Natural killer cell (primary cell): Measurements from ENCODE around the gene GRID1. TPM values are rescaled to one million over a fixed set of nuclear protein-coding genes. Genes with fewer than 3 reads are reported as not detected.

Experiments
- ATAC-seq, 3 donors: fragments of 150-1000 bp in 2 of 3; fragments of 200-7000 bp in 1 of 3; cut with Tn5 transposase; 1 replicate in 1 of 3; 2 replicates in 2 of 3; pipeline ENCODE4 v1.10.0; 2021; ENCODE audit warnings: mild to moderate bottlenecking in 2 of 3, moderate library complexity in 2 of 3
- DNase-seq, 2 donors: peaks; one replicate each; pipeline versions ENCODE4 v3.0.0 to v3.0.0-alpha.2; 2013 to 2021; ENCODE audit warnings: mixed read lengths in 1 of 2
- H3K27ac ChIP-seq: one replicate; pipeline ENCODE4 v1.5.1; 2013; ENCODE audit warnings: mild to moderate bottlenecking, low read length
- H3K27me3 ChIP-seq: one replicate; pipeline ENCODE4 v1.6.1; 2013; ENCODE audit warnings: low read length; ENCODE audit not compliant: control insufficient read depth, insufficient read depth
- H3K36me3 ChIP-seq: one replicate; pipeline ENCODE4 v1.6.1; 2013; ENCODE audit warnings: low read length; ENCODE audit not compliant: control insufficient read depth, insufficient read depth
- H3K4me1 ChIP-seq: one replicate; pipeline ENCODE4 v1.6.1; 2013; ENCODE audit warnings: low read length; ENCODE audit not compliant: control insufficient read depth, insufficient read depth
- H3K4me3 ChIP-seq: one replicate; pipeline ENCODE4 v1.5.1; 2013; ENCODE audit warnings: low read length
- H3K9me3 ChIP-seq: one replicate; pipeline ENCODE4 v1.6.1; 2013; ENCODE audit warnings: low read length; ENCODE audit not compliant: control insufficient read depth, insufficient read depth
- H3K27ac Mint-ChIP-seq, 2 donors: one replicate each; pipeline ENCODE4 v1.8.0; 2022; ENCODE audit warnings: mild to moderate bottlenecking in 2 of 2, mixed read lengths in 2 of 2, moderate library complexity in 1 of 2
- H3K27me3 Mint-ChIP-seq, 2 donors: one replicate each; pipeline ENCODE4 v1.8.0; 2022; ENCODE audit warnings: low read depth in 2 of 2, mixed read lengths in 2 of 2
- H3K36me3 Mint-ChIP-seq: one replicate; pipeline ENCODE4 v1.8.0; 2022; ENCODE audit warnings: mixed read lengths
- H3K4me1 Mint-ChIP-seq, 2 donors: one replicate each; pipeline ENCODE4 v1.8.0; 2022; ENCODE audit warnings: mixed read lengths in 2 of 2
- H3K4me3 Mint-ChIP-seq: one replicate; pipeline ENCODE4 v1.8.0; 2022; ENCODE audit warnings: mild to moderate bottlenecking, moderate library complexity, mixed read lengths
- H3K9me3 Mint-ChIP-seq, 2 donors: one replicate each; pipeline ENCODE4 v1.8.0; 2022; ENCODE audit warnings: mixed read lengths in 2 of 2
- WGBS: methylation state at CpG from one replicate; pipeline ENCODE4 v1.1.7; 2013; ENCODE audit warnings: missing lambda C conversion rate; ENCODE audit not compliant: insufficient coverage; 5-methylcytosine and 5-hydroxymethylcytosine counted together
- intact Hi-C: fragments of 100-400 bp; cut with micrococcal nuclease; formaldehyde crosslinking; loops from one replicate; pipeline ENCODE4 v1.14.2; 2022
- total RNA-seq, 4 donors: library from RNA; stranded (reverse); fragments of 120-200 nt in 1 of 4; gene quantifications; one replicate each; pipeline versions ENCODE4 v1.2.3 to v1.2.4, GENCODE V29; 2013 to 2022
- TF ChIP-seq, protein P1 (sequence below): fragments of 200-600 bp; IDR thresholded peaks from one replicate; pipeline ENCODE4 v1.8.0; 2022; ENCODE audit warnings: antibody characterized with exemption

The GRID1 gene
- total RNA-seq, 3 donors from 2014 or later (not counting 1 experiment from before 2014, with no cell fraction given) = not detected

DNA sequence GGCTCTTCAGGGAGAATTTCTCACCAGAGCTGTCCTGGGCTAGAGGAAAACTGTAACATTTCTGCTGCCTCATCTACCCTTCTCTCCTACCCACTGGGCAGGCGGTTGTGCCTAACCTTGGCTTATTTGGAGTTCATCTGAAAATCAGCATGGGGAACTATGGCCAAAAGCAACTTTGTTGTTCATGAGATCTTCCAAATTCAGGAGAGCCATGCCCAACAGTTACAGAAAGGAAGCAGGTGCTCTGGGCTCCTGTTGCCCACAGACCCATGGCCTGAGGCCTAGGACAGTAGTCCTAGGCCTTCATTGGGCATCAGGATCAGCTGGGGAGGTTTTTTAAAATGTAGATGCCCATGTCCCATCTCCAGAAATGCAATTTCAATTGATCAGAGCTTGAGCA, 85.2 kb downstream of the GRID1 start:
- 93% methylated on average over 1 of the region's 1 CpG for WGBS
- Mint-ChIP-seq H3K4me1 (no peaks in the 10 kb centered on the region), H3K9me3 (no peaks in the 10 kb centered on the region), H3K36me3 (no peaks in the 10 kb centered on the region), H3K4me3 (no peak overlapping the region), H3K27ac (no peak overlapping the region), H3K27me3 (no peaks in the 10 kb centered on the region)
- Histone ChIP-seq H3K27ac (no peak overlapping the region), H3K4me3 (no peak overlapping the region), H3K36me3 (no peaks in the 10 kb centered on the region), H3K27me3 (no peaks in the 10 kb centered on the region), H3K9me3 (no peaks in the 10 kb centered on the region), H3K4me1 (no peaks in the 10 kb centered on the region)
- intact Hi-C loops = no loop called here
- TF ChIP-seq, protein P1, sequence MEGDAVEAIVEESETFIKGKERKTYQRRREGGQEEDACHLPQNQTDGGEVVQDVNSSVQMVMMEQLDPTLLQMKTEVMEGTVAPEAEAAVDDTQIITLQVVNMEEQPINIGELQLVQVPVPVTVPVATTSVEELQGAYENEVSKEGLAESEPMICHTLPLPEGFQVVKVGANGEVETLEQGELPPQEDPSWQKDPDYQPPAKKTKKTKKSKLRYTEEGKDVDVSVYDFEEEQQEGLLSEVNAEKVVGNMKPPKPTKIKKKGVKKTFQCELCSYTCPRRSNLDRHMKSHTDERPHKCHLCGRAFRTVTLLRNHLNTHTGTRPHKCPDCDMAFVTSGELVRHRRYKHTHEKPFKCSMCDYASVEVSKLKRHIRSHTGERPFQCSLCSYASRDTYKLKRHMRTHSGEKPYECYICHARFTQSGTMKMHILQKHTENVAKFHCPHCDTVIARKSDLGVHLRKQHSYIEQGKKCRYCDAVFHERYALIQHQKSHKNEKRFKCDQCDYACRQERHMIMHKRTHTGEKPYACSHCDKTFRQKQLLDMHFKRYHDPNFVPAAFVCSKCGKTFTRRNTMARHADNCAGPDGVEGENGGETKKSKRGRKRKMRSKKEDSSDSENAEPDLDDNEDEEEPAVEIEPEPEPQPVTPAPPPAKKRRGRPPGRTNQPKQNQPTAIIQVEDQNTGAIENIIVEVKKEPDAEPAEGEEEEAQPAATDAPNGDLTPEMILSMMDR = no peak
- DNase-seq (no peak), ATAC-seq (no peak)

- TF ChIP-seq, protein P1 = no peak
- intact Hi-C loops = no loop called here
- H3K27me3 Mint-ChIP-seq = peaks cover under 1 to 2% of the 10 kb centered on the region in 2 donors
- 57% methylated on average over 2 of the region's 2 CpGs for WGBS
- H3K4me1 Mint-ChIP-seq = no peaks in the 10 kb centered on the region
- no peak for DNase-seq
- H3K4me3 Mint-ChIP-seq = no peak overlapping the region
- no peaks in the 10 kb centered on the region for H3K36me3 Mint-ChIP-seq
- H3K36me3 ChIP-seq = no peaks in the 10 kb centered on the region
- H3K27me3 ChIP-seq = no peaks in the 10 kb centered on the region
- no peak overlapping the region for H3K4me3 ChIP-seq
- no peak for ATAC-seq
- H3K9me3 Mint-ChIP-seq = peaks cover 2 to 3% of the 10 kb centered on the region in 2 donors
- H3K4me1 ChIP-seq = no peaks in the 10 kb centered on the region
- no peaks in the 10 kb centered on the region for H3K9me3 ChIP-seq
- H3K27ac Mint-ChIP-seq = no peak overlapping the region
- no peak overlapping the region for H3K27ac ChIP-seq
Measured at GRCh38 chr10:86269332-86269731, 97.3 kb downstream of the GRID1 start.

DNA sequence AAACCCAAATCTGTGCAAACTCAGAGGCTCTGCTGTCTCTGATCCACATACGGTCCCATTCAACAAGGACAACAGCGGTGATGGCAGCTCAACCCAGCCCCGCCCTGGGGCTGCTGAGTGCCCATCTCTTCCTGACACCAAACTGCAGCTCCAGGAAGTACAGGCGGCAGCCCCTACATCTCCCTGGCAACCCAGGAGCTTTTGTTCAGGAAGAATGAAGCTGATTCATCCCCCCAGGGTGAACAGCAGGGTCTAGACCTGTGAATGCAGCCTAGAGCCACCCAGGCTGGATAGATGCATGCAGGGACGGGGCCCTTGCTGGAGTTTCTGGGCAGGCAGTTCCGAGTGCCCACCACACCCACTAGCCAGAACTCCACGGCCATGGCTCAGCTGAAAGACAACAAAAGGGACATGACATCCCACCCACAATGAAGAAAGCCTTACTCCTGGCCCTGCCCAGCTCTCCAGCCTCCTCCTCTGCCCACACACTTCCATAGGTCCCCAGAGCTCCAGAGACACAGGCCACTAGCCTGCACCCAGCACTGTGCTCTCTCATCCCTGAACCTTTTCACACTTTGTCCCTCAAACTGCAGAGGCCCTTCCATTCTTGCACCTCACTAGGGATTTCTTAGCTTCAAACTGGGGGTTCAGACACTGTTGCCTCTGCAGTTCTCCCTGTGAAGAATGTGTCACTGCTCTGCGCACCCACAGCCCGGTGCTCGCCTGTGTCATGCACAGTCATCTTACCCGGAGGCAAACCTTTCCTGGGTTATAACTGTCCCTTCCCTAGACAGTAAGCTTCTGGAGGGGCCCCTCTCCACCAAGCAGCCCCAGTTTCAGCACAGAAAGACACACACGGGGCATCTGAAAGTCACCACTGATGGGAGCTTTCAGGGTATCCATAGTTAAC, 99.1 kb downstream of the GRID1 start:
- Histone ChIP-seq H3K27ac (no peak overlapping the region), H3K4me3 (no peak overlapping the region), H3K9me3 (no peaks in the 10 kb centered on the region), H3K36me3 (no peaks in the 10 kb centered on the region), H3K27me3 (no peaks in the 10 kb centered on the region), H3K4me1 (no peaks in the 10 kb centered on the region)
- no peak for DNase-seq
- Mint-ChIP-seq H3K27me3 (peaks cover 5 to 8% of the 10 kb centered on the region in 2 donors), H3K4me3 (no peak overlapping the region), H3K4me1 (no peaks in the 10 kb centered on the region), H3K27ac (no peak overlapping the region), H3K36me3 (no peaks in the 10 kb centered on the region), H3K9me3 (peaks cover 2 to 3% of the 10 kb centered on the region in 2 donors)
- no peak for ATAC-seq
- TF ChIP-seq, protein P1 = no peak
- WGBS = 85% methylated on average over 12 of the region's 12 CpGs
- intact Hi-C loops = no loop called here
